Urothelium cell line (cell line): ENCODE data around the gene LRRFIP1.
A peak's percentile ranks its signal among the peaks of the same experiment; 100 is the strongest.
"Not testable (repeated sequence)": the region's sequence is repeated elsewhere in the genome, so short reads cannot be mapped to it uniquely, and the experiment has no call there.

ENCODE experiments used
- DNase-seq: peaks from one replicate; pipeline ENCODE4 v3.0.0; 2011; ENCODE audit warnings: low spot score, mixed read lengths
- FAIRE-seq: peaks from 2 replicates; lab custom pipeline; 2011; peaks lifted over from hg19 to GRCh38; lab: Jason Lieb, UNC

The LRRFIP1 gene

GRCh38 chr2:237627441-237628246 lies at the start of gene LRRFIP1:
Gene LRRFIP1 (plus strand): TSS chr2:237627587. CDS start chr2:237627645, 58 bp downstream.
- DNase-seq (peak; percentile 65), FAIRE-seq (no peak)

DNA sequence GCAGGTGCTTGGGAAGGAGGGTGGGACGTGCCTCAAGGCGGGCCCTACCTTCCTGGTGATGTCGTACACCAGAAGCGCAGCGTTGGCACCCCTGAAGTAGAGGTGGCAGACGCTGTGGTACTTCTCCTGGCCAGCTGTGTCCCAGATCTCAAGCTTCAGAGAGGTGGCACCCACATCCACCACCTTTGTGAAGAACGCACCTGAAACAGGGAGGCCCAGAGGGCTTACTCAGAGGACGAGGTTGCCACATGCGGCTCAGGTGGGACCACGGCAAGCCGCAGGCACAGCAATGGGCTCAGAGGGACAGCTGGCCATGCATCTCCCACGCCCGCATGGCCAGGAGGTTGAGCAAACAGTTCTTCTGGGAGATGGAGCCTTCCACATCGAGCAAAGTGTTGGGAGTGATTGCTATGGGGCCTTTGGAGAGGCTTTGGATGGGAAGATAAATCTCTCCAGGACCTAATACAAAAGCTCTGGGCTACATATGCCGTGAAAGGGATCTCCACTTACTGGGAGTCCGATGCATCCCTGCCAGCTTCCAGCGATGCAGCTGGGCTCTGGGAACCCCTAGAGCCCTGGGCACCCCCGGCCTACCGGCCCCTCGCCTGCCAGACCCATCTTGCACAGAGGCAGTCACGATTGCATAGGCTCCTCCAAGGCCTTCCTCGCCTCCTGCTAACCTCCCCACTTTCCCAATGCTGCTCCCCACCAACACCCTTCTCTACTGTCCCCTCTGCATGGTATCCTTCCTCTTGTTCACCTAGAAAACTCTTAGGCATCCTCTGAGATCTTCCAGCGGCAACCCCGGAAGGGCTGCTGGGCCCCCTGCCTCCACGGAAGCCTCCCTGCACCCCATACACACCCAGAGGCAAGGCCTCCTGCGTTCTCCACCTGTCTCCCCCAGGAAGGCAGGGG lies 49.2 kb upstream of the LRRFIP1 start:
- no peak for DNase-seq
- no peak for FAIRE-seq

GRCh38 chr2:237581326-237581725 lies 46.1 kb upstream of the LRRFIP1 start:
- DNase-seq (no peak), FAIRE-seq (no peak)

DNA sequence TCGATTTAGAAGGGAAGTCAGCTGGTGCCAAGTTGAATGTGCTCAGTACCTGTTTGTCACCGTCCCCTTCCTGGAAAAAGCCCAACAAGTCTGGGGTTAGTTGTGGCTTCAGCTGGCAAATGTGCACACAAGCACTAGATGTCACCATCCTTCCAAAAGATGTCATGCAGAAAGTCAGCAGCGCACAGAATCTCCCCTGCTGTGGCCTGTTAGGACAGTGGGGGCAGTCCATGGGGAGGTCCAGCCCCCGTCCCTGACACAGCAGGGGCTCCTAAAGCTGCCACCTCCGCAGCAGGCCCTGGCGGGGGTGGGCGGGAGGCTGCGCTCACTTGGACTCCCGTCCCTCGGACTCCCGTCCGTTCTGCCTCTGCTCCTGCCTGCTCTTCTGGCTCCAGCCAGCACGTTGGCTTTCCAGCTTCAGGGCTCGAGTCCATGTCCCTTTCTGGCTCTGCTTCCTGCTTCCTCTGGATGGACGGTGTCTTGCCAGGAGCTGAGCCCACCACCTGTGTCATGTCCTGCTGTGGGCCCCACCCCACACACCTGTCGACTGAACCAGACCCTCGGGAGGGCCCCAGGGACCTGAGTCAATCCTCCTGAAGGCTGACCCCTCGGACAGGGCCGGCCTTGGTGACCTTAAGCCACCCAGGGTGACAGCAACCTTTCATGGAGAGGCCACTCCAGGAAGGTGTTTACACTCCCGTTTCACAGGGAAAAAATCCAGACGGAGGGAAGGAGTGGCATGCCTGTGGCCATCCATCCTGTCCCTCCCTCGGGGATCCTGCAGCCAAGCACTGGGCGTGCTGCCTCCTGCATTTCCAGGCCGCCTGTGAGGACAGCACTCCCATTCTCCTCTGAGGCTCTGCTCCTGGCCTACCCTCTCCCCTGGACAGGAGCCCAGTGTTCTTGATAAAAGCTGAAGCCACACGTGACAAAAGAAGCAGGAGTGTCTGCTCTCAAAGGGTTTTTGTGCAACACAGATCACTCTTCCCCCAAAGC lies 45.3 kb upstream of the LRRFIP1 start:
- DNase-seq (no peak), FAIRE-seq (no peak)

DNA sequence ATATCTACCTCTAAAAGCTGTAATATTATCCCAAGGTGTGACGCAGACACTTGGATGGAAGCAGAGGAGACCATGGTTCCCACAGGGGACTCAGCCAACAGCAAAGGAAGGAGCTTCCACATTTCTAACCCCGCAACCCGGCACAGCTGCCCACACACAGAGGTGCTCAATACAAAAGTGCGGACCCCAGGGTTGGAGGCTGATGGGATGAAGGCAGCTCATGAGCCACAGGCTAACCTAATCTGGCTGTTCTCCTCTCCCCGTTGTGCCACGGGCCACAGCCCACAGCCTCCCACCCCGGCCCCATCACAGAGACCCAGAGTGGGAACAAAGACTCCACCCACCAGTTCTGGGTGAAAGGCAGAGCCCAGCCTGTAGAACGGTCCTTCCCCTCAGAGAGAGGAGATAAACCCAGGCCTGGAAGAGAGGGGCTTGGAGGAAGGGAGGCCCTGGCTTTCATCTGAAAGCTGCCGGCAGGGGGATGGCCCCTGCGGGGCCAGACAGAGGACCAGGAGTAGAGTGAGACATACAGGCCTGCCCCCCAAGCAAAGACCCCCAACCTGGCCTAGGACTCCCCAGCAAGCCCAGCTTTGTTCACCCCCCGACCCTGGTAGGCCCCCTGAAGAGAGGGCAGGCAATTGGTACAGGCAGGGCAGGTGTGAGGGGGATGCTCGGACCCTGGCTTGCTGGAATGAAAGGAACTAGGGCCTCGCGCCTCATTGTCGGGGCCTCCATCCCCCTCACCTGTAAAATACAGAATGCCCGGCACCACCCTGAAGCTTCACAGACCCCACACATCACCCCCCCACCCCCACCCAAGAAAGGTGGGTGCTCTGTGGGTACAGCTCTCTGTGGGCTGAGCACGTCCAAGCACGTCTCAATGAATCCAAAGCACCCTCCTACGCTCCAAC lies 43.7 kb upstream of the LRRFIP1 start:
- no peak for DNase-seq
- no peak for FAIRE-seq

GRCh38 chr2:237585590-237586221 lies 41.7 kb upstream of the LRRFIP1 start:
- FAIRE-seq = no peak
- no peak for DNase-seq

DNA sequence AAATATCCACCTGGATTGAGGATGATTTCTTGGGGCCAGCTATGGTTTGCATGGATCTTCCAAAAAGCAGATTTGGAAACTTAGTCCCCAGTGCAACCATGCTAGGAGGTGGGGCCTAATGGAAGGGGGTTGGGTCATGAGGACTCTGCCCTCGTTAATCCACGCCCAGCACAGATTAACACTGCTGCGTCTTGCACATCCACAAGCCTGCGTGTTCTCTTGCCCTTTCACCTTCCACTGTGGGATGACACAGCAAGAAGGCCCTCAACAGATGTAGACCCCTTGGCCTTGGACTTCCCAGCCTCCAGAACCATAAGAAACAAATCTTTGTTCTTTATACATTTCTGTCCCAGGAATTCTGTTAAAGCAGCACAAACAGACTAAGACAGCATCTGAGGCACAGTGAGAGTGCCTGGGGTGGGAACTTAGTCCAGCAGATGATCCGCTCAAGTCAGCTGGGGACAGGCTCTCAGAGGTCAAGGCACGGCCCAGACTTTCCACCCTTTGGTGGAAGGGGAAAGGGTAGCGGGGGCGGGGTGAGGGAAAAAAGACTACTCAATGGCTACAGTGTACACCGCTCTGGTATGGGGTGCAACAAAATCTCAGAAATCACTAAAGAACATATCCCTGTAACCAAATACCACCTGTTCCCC lies 39.2 kb upstream of the LRRFIP1 start:
- FAIRE-seq = no peak
- DNase-seq = no peak

GRCh38 chr2:237590272-237591140 lies 36.9 kb upstream of the LRRFIP1 start, which contains the start of gene RAB17:
Gene RAB17 (minus strand): TSS chr2:237590734. CDS start chr2:237586154, 4,580 bp downstream.
- DNase-seq (peak; percentile 54), FAIRE-seq (no peak)

- FAIRE-seq = no peak
- DNase-seq = no peak
Measured at GRCh38 chr2:237591141-237591881, 36.1 kb upstream of the LRRFIP1 start.

GRCh38 chr2:237592425-237592980 lies 34.9 kb upstream of the LRRFIP1 start:
- DNase-seq (no peak), FAIRE-seq (no peak)

DNA sequence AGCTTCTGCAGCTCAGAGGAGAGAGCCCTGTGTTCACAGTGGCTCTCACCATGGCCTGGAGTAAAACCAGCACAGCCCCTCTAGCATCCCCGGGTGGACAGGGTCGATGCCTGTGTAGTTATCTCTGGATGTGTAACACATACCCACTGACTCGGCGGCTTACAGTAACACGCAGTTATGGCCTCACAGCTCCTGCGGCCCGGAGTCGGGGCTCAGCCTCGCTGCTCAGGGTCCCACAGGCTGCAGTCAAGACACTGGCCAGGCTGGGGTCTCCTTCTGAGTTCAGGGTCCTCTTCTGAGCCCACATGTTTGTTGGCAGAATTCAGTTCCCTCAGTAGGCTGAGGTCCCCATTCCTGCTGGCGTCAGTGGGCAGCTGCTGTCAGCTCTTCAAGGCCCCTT lies 34.4 kb upstream of the LRRFIP1 start:
- FAIRE-seq (no peak), DNase-seq (no peak)

DNA sequence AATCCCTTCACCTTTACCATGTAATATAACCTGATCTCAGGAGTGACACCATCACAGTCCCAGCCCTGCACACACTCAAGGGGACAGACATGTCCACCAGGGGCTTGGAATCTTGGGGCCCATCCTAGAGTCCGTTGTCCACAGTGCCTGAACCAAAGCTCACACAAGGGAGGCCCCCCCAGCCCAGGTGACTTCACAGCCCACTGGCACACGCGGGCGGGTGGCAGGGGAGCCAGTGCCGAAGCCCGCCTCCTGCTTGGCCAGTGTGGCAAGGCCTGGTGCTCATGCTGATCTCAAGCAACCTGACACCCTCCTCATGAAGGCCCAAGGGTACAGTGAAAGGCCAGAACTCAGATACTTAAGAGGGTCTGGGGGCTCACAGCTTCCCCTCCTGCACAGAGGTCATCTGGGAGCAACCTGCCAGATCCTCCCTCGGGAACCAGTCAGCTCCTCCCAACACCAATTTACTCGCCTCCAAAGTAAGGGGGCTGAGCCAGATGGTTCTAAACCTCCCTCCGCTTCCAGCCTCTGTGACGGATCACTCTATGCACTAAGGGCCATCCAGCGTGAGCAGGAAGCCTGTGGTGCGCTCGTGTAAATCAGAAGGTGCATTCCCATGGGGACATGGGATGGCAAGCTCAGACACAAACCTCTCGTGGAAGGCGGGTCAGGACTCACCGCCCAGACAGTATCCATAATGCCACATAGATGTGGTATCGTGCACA lies 33.6 kb upstream of the LRRFIP1 start:
- no peak for DNase-seq
- FAIRE-seq = no peak

- DNase-seq = no peak
Measured at GRCh38 chr2:237594514-237594871, 32.9 kb upstream of the LRRFIP1 start.

GRCh38 chr2:237595829-237596519 lies 31.4 kb upstream of the LRRFIP1 start:
- DNase-seq, FAIRE-seq: not testable (repeated sequence)

More at GRCh38 chr2:237594514-237594871, 32.9 kb upstream of the LRRFIP1 start:
- no peak for FAIRE-seq

- DNase-seq (no peak), FAIRE-seq (no peak)
Measured at GRCh38 chr2:237596520-237597195, 30.7 kb upstream of the LRRFIP1 start.
